SU-DHL-6 (cell line): ENCODE measurements around the gene FCHSD2.

ENCODE experiments used
- H2AFZ ChIP-seq: fragments of 200-600 bp; sonication (generic); 2 replicates; pipeline ENCODE4 v1.6.1; 2014; ENCODE audit warnings: low read depth, mild to moderate bottlenecking, moderate library complexity, mixed read lengths, antibody characterized with exemption, low read length; ENCODE audit not compliant: severe bottlenecking
- H3F3A ChIP-seq: fragments of 200-600 bp; shearing (Covaris generic); 2 replicates; pipeline ENCODE4 v1.6.0; 2016; ENCODE audit warnings: antibody characterized with exemption, mild to moderate bottlenecking; ENCODE audit not compliant: insufficient read depth
- H3K27ac ChIP-seq: fragments of 200-600 bp; sonication (generic); 2 replicates; pipeline ENCODE4 v1.5.1; 2016; ENCODE audit warnings: low read depth, mild to moderate bottlenecking, low read length, moderate library complexity, mixed read lengths
- H3K27me3 ChIP-seq: fragments of 200-600 bp; sonication (generic), shearing (Covaris generic); 2 replicates; pipeline ENCODE4 v1.6.0; 2014; ENCODE audit warnings: mild to moderate bottlenecking, low read length
- H3K36me3 ChIP-seq: fragments of 200-600 bp; sonication (generic); 2 replicates; pipeline ENCODE4 v1.6.1; 2014; ENCODE audit warnings: mild to moderate bottlenecking, low read length, mixed read lengths
- H3K4me2 ChIP-seq: fragments of 300-600, 200-600 bp; shearing (Covaris generic), sonication (generic); 2 replicates; pipeline ENCODE4 v1.6.0; 2014; ENCODE audit warnings: low read length, low read depth, mild to moderate bottlenecking; ENCODE audit not compliant: poor library complexity, severe bottlenecking
- H3K4me3 ChIP-seq: fragments of 200-600 bp; sonication (generic); 2 replicates; pipeline ENCODE4 v1.5.1; 2014; ENCODE audit warnings: antibody characterized with exemption, low read length, mild to moderate bottlenecking, mixed read lengths; ENCODE audit not compliant: insufficient read depth, poor library complexity, severe bottlenecking
- H3K79me2 ChIP-seq: fragments of 200-600 bp; sonication (generic); 2 replicates; pipeline ENCODE4 v1.6.1; 2014; ENCODE audit warnings: mild to moderate bottlenecking, low read length, moderate library complexity; ENCODE audit not compliant: insufficient read depth
- H3K9ac ChIP-seq: fragments of 200-600 bp; sonication (generic); 2 replicates; pipeline ENCODE4 v1.7.0; 2014; ENCODE audit warnings: mild to moderate bottlenecking, low read length
- H3K9me2 ChIP-seq: fragments of 200-600 bp; sonication (generic); replicated peaks from 2 replicates; pipeline ENCODE4 v1.6.1; 2014; ENCODE audit warnings: low read length; ENCODE audit not compliant: insufficient read depth
- H3K9me3 ChIP-seq: fragments of 200-600 bp; sonication (generic); 2 replicates; pipeline ENCODE4 v1.6.1; 2014; ENCODE audit warnings: low read length, mixed read lengths; ENCODE audit not compliant: insufficient read depth
- H4K20me1 ChIP-seq: fragments of 200-600 bp; sonication (generic); 2 replicates; pipeline ENCODE4 v1.6.1; 2014; ENCODE audit warnings: low read depth, mild to moderate bottlenecking, antibody characterized with exemption, low read length, moderate library complexity, mixed read lengths
- EZH2phosphoT487 ChIP-seq: fragments of 200-600 bp; sonication (generic), shearing (Covaris generic); conservative IDR thresholded peaks from 2 replicates; pipeline ENCODE4 v1.6.1; 2018; ENCODE audit warnings: mild to moderate bottlenecking, antibody characterized with exemption, low read length, moderate library complexity, mixed read lengths
- TF ChIP-seq, protein P1 (sequence below): fragments of 200-600 bp; sonication (generic); IDR thresholded peaks from one replicate; pipeline ENCODE4 v1.5.1; 2017; ENCODE audit warnings: antibody characterized with exemption, mild to moderate bottlenecking, low read length, moderate library complexity; ENCODE audit not compliant: insufficient read depth, poor library complexity, severe bottlenecking

The FCHSD2 gene

DNA sequence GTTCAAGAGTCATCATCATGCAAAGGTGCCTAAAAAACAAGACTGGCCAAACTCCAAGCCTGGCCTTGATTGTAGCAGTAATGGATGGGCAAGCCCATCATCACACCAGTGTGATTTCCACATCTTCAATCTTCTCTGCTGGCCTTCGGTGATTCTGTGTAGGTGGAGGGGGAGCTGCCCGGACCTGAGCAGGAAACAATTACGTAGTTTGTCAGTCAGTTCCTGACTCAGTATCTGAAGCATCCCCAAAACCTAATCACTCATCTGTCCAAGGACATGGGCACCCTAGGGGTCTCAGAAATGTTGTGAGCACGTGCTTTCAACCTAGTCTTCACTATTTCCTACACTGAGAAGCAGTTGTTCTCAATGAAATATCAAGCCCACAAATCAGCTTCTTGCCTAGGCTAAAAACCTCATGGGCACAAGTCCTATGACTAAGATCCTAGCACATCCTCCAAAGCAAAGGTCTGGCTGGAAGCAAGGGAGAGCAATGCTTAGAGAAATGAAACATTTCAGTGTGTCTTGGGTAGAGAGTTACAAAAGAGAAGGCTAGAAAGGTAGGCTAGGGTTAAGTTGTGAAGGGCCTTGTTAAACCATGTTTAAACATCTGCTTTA is 303.3 kb downstream of the FCHSD2 start:
- H3K9me3 ChIP-seq: no peaks in the 10 kb centered on the region
- no peak overlapping the region for H3K4me2 ChIP-seq

DNA sequence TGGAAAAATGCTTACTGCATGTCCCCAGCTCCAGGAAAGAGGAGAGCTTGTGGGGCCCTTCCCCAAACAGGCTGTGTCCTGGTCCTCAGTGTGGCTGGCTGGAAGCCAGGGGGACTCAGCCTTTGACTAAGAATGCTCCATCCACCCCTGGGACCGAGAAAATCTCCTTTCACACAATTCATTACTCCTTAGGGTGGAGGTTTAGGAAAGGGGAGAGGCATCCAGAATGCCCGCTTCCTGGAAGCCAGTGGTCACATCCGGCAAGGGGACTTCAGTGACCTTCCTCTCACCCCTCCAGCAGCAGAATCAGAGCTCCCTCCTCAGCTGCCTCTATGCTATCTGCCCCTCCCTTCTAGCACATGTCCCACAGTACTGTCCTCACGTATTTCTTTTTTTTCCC is 306.0 kb downstream of the FCHSD2 start:
- Histone ChIP-seq H3K4me2 (no peak overlapping the region), H3K27ac (no peak overlapping the region), H3K9ac (no peak overlapping the region), H3K79me2 (no peaks in the 10 kb centered on the region), H3F3A (peaks cover 17% of the 10 kb centered on the region), H4K20me1 (no peaks in the 10 kb centered on the region), H3K27me3 (no peaks in the 10 kb centered on the region), H3K9me3 (no peaks in the 10 kb centered on the region), H2AFZ (no peak overlapping the region), H3K36me3 (peaks cover 29% of the 10 kb centered on the region), H3K4me3 (no peak overlapping the region), H3K9me2 (no peaks in the 10 kb centered on the region)
- TF ChIP-seq EZH2phosphoT487: no peak
- TF ChIP-seq, protein P1, sequence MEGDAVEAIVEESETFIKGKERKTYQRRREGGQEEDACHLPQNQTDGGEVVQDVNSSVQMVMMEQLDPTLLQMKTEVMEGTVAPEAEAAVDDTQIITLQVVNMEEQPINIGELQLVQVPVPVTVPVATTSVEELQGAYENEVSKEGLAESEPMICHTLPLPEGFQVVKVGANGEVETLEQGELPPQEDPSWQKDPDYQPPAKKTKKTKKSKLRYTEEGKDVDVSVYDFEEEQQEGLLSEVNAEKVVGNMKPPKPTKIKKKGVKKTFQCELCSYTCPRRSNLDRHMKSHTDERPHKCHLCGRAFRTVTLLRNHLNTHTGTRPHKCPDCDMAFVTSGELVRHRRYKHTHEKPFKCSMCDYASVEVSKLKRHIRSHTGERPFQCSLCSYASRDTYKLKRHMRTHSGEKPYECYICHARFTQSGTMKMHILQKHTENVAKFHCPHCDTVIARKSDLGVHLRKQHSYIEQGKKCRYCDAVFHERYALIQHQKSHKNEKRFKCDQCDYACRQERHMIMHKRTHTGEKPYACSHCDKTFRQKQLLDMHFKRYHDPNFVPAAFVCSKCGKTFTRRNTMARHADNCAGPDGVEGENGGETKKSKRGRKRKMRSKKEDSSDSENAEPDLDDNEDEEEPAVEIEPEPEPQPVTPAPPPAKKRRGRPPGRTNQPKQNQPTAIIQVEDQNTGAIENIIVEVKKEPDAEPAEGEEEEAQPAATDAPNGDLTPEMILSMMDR: no peak

More for the DNA sequence above, 303.3 kb downstream of the FCHSD2 start:
- Histone ChIP-seq H3K9ac (no peak overlapping the region), H3K36me3 (peaks cover 43% of the 10 kb centered on the region), H3K9me2 (no peaks in the 10 kb centered on the region), H3F3A (peaks cover 17% of the 10 kb centered on the region), H3K27ac (no peak overlapping the region), H3K4me3 (no peak overlapping the region), H2AFZ (no peak overlapping the region), H4K20me1 (no peaks in the 10 kb centered on the region), H3K79me2 (no peaks in the 10 kb centered on the region), H3K27me3 (no peaks in the 10 kb centered on the region)
- TF ChIP-seq EZH2phosphoT487: no peak
- TF ChIP-seq, protein P1: no peak

DNA sequence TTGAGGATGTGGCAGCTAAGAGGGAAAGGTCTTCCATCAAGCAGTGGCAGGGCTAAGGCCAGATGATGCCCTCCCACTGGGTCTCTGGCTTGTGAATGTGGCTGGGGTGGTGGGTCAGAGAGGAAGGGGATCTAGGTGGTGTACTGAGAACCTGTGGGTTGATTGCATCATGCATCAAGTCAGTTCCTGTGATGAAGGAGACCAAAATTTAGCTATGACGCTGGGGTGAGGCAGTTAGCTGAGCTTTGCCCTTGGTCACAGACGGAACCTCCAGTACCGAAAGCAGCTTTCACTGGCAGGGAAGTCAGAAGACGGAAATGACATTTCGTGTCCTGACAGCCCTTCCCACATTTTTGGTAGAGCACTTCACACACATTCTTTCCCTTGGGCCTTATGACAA is 307.2 kb downstream of the FCHSD2 start:
- Histone ChIP-seq H3K4me2 (no peak overlapping the region), H3K9ac (no peak overlapping the region), H3K36me3 (peaks cover 26% of the 10 kb centered on the region), H3K27ac (no peak overlapping the region), H3K4me3 (no peak overlapping the region), H3F3A (peaks cover 17% of the 10 kb centered on the region), H3K27me3 (no peaks in the 10 kb centered on the region), H4K20me1 (no peaks in the 10 kb centered on the region), H3K9me3 (no peaks in the 10 kb centered on the region), H2AFZ (no peak overlapping the region), H3K9me2 (no peaks in the 10 kb centered on the region), H3K79me2 (no peaks in the 10 kb centered on the region)
- no peak for TF ChIP-seq EZH2phosphoT487
- TF ChIP-seq, protein P1: no peak
